Neural progenitor cell (in vitro differentiated cells): ENCODE measurements around the gene ZSCAN5B. TPM values are rescaled to one million over a fixed set of nuclear protein-coding genes. Genes with fewer than 3 reads are reported as not detected.

Experiments
- DNase-seq: peaks from one replicate; pipeline ENCODE4 v3.0.0-alpha.2; 2016; ENCODE audit warnings: low spot score
- H2AFZ ChIP-seq: fragments of 200-600 bp; sonication (generic); replicated peaks from 2 replicates; pipeline ENCODE4 v1.6.1; 2016; ENCODE audit warnings: antibody characterized with exemption
- H3F3A ChIP-seq: fragments of 200-600 bp; sonication (generic); 2 replicates; pipeline ENCODE4 v1.6.1; 2016; ENCODE audit warnings: antibody characterized with exemption, low read depth
- H3K27ac ChIP-seq: fragments of 200-600 bp; sonication (generic); 2 replicates; pipeline ENCODE4 v1.5.1; 2016; ENCODE audit warnings: mild to moderate bottlenecking
- H3K27me3 ChIP-seq: fragments of 200-600 bp; sonication (generic); 2 replicates; pipeline ENCODE4 v1.6.1; 2016; ENCODE audit warnings: mild to moderate bottlenecking, moderate library complexity
- H3K36me3 ChIP-seq: fragments of 200-600 bp; sonication (generic); 2 replicates; pipeline ENCODE4 v1.5.1; 2016
- H3K4me1 ChIP-seq: fragments of 200-600 bp; sonication (generic); 2 replicates; pipeline ENCODE4 v1.6.1; 2016; ENCODE audit warnings: mixed run types
- H3K4me2 ChIP-seq: fragments of 200-600 bp; sonication (generic); 2 replicates; pipeline ENCODE4 v1.6.1; 2016
- H3K4me3 ChIP-seq: fragments of 200-600 bp; sonication (generic); 2 replicates; pipeline ENCODE4 v1.5.1; 2016
- H3K79me2 ChIP-seq: fragments of 200-600 bp; sonication (generic); 2 replicates; pipeline ENCODE4 v1.6.1; 2016; ENCODE audit warnings: low read depth
- H3K9ac ChIP-seq: fragments of 200-600 bp; sonication (generic); 2 replicates; pipeline ENCODE4 v1.6.1; 2016
- H3K9me3 ChIP-seq: fragments of 200-600 bp; sonication (generic); 2 replicates; pipeline ENCODE4 v1.5.1; 2016; ENCODE audit warnings: low read depth
- H4K20me1 ChIP-seq: fragments of 200-600 bp; sonication (generic); 2 replicates; pipeline ENCODE4 v1.6.1; 2016; ENCODE audit warnings: low read depth
- H3K27ac Mint-ChIP-seq: 3 replicates; pipeline ENCODE4 v1.8.0; 2021; ENCODE audit warnings: mixed read lengths
- H3K27me3 Mint-ChIP-seq: 2 replicates; pipeline ENCODE4 v1.8.0; 2022; ENCODE audit warnings: low read depth, mild to moderate bottlenecking, inconsistent platforms, moderate library complexity, mixed read lengths; ENCODE audit not compliant: insufficient read depth
- H3K36me3 Mint-ChIP-seq: 3 replicates; pipeline ENCODE4 v1.8.0; 2021; ENCODE audit warnings: mixed read lengths
- H3K4me1 Mint-ChIP-seq: 3 replicates; pipeline ENCODE4 v1.8.0; 2021; ENCODE audit warnings: mixed read lengths
- H3K4me3 Mint-ChIP-seq: 3 replicates; pipeline ENCODE4 v1.8.0; 2021; ENCODE audit warnings: mild to moderate bottlenecking, moderate library complexity, mixed read lengths
- H3K9me3 Mint-ChIP-seq: 3 replicates; pipeline ENCODE4 v1.8.0; 2020; ENCODE audit warnings: mixed read lengths
- CTCF ChIP-seq: fragments of 200-600 bp; sonication (generic); IDR thresholded peaks from 2 replicates; pipeline ENCODE4 v1.5.1; 2017; ENCODE audit warnings: antibody characterized with exemption, mild to moderate bottlenecking
- EZH2 ChIP-seq: fragments of 200-600 bp; sonication (generic); IDR thresholded peaks from 2 replicates; pipeline ENCODE4 v1.6.1; 2017; ENCODE audit warnings: antibody characterized with exemption, mild to moderate bottlenecking, moderate library complexity
- EZH2phosphoT487 ChIP-seq: fragments of 200-600 bp; sonication (generic); IDR thresholded peaks from 2 replicates; pipeline ENCODE4 v1.6.1; 2017; ENCODE audit warnings: antibody characterized with exemption
- total RNA-seq: library from RNA; depleted of rRNA; stranded (reverse); fragments of >200 nt; gene quantifications from 2 replicates; pipeline ENCODE4 v1.2.3, GENCODE V29; 2015; ENCODE audit warnings: low replicate concordance

Gene ZSCAN5B
- total RNA-seq, 1 donor from 2014 or later = not detected

- H3K4me3 Mint-ChIP-seq = no peak overlapping the region
- peaks cover 9% of the 10 kb centered on the region for H3K27me3 Mint-ChIP-seq
Observed at GRCh38 chr19:56158170-56158757, 39.3 kb downstream of the ZSCAN5B start.

GRCh38 chr19:56156768-56157167 is 40.8 kb downstream of the ZSCAN5B start:
- Histone ChIP-seq H3K27ac (no peak overlapping the region), H3K4me2 (no peak overlapping the region), H2AFZ (no peak overlapping the region), H3F3A (peaks cover 22% of the 10 kb centered on the region), H3K27me3 (no peaks in the 10 kb centered on the region), H3K36me3 (no peaks in the 10 kb centered on the region), H3K4me1 (peaks cover 20% of the 10 kb centered on the region), H3K9me3 (no peaks in the 10 kb centered on the region), H3K4me3 (no peak overlapping the region), H3K79me2 (peaks cover 14% of the 10 kb centered on the region), H4K20me1 (peaks cover 24% of the 10 kb centered on the region), H3K9ac (no peak overlapping the region)
- DNase-seq = no peak
- peak overlapping the region; percentile 13 for H3K4me3 Mint-ChIP-seq
- H3K36me3 Mint-ChIP-seq = peaks cover 24% of the 10 kb centered on the region
- H3K9me3 Mint-ChIP-seq = no peaks in the 10 kb centered on the region
- H3K4me1 Mint-ChIP-seq = peaks cover 19% of the 10 kb centered on the region
- no peak overlapping the region for H3K27ac Mint-ChIP-seq
- H3K27me3 Mint-ChIP-seq = peaks cover 9% of the 10 kb centered on the region
- TF ChIP-seq EZH2 = no peak
- TF ChIP-seq EZH2phosphoT487 = no peak
- no peak for TF ChIP-seq CTCF

More at GRCh38 chr19:56158170-56158757, 39.3 kb downstream of the ZSCAN5B start:
- no peak for DNase-seq
- Histone ChIP-seq H4K20me1 (peaks cover 9% of the 10 kb centered on the region), H2AFZ (no peak overlapping the region), H3K27me3 (no peaks in the 10 kb centered on the region), H3K4me2 (no peak overlapping the region), H3K36me3 (no peaks in the 10 kb centered on the region), H3K27ac (no peak overlapping the region), H3K9me3 (no peaks in the 10 kb centered on the region), H3K4me3 (no peak overlapping the region), H3K4me1 (peaks cover 9% of the 10 kb centered on the region), H3K9ac (no peak overlapping the region), H3F3A (peaks cover 8% of the 10 kb centered on the region), H3K79me2 (no peaks in the 10 kb centered on the region)
- Mint-ChIP-seq H3K4me1 (peaks cover 7% of the 10 kb centered on the region), H3K27ac (no peak overlapping the region), H3K36me3 (peaks cover 24% of the 10 kb centered on the region), H3K9me3 (no peaks in the 10 kb centered on the region)
- TF ChIP-seq CTCF = no peak
- TF ChIP-seq EZH2 = no peak
- no peak for TF ChIP-seq EZH2phosphoT487

- Histone ChIP-seq H3K9ac (no peak overlapping the region), H4K20me1 (peaks cover 31% of the 10 kb centered on the region), H3K9me3 (no peaks in the 10 kb centered on the region), H3K27me3 (no peaks in the 10 kb centered on the region), H2AFZ (no peak overlapping the region), H3F3A (peaks cover 22% of the 10 kb centered on the region), H3K27ac (no peak overlapping the region), H3K4me3 (no peak overlapping the region), H3K4me2 (no peak overlapping the region), H3K79me2 (peaks cover 18% of the 10 kb centered on the region), H3K36me3 (no peaks in the 10 kb centered on the region), H3K4me1 (peaks cover 20% of the 10 kb centered on the region)
- H3K36me3 Mint-ChIP-seq = peaks cover 28% of the 10 kb centered on the region
- DNase-seq = peak; percentile 62
- peak; percentile 57 for TF ChIP-seq CTCF
- TF ChIP-seq EZH2 = no peak
- no peak for TF ChIP-seq EZH2phosphoT487
- H3K27ac Mint-ChIP-seq = peak overlapping the region; percentile 22
- peaks cover 10% of the 10 kb centered on the region for H3K27me3 Mint-ChIP-seq
- H3K4me1 Mint-ChIP-seq = peaks cover 22% of the 10 kb centered on the region
- peaks cover 3% of the 10 kb centered on the region for H3K9me3 Mint-ChIP-seq
- H3K4me3 Mint-ChIP-seq = no peak overlapping the region
Observed at GRCh38 chr19:56155124-56155687, 42.4 kb downstream of the ZSCAN5B start.
